Fibroblast of lung (primary cell): Measurements from ENCODE around the gene RUBCNL. TPM values are rescaled to one million over a fixed set of nuclear protein-coding genes. Genes with fewer than 3 reads are reported as not detected.

Source experiments
- DNase-seq, 2 donors: peaks; one replicate each; pipeline versions ENCODE4 v3.0.0 to v3.0.0-alpha.2; 2010; ENCODE audit warnings: low read depth in 2 of 2
- H2AFZ ChIP-seq: 2 replicates; pipeline ENCODE4 v1.5.1; 2012; ENCODE audit warnings: low read length, control low read depth, inconsistent platforms
- H3K27ac ChIP-seq: 2 replicates; pipeline ENCODE4 v1.5.1; 2011; ENCODE audit warnings: low read length, control low read depth; ENCODE audit not compliant: insufficient read depth
- H3K27me3 ChIP-seq: 2 replicates; pipeline ENCODE4 v1.5.1; 2011; ENCODE audit warnings: mild to moderate bottlenecking, low read length; ENCODE audit not compliant: control insufficient read depth, insufficient read depth
- H3K36me3 ChIP-seq: 2 replicates; pipeline ENCODE4 v1.5.1; 2011; ENCODE audit warnings: low read length; ENCODE audit not compliant: control insufficient read depth, insufficient read depth
- H3K4me1 ChIP-seq: 2 replicates; pipeline ENCODE4 v1.5.1; 2011; ENCODE audit warnings: low read length; ENCODE audit not compliant: control insufficient read depth, insufficient read depth; ENCODE audit errors: extremely low read depth
- H3K4me2 ChIP-seq: 2 replicates; pipeline ENCODE4 v1.5.1; 2011; ENCODE audit warnings: low read length, control low read depth; ENCODE audit not compliant: insufficient read depth; ENCODE audit errors: extremely low read depth
- H3K4me3 ChIP-seq, 4 experiments: fragments of 200-600 bp in 1 of 4; sonication (generic) in 1 of 4; replicated peaks in 1 of 4; 2 replicates each; pipeline ENCODE4 v1.5.1; 2011 to 2016; ENCODE audit warnings: low read length in 4 of 4, low read depth in 3 of 4, mild to moderate bottlenecking in 3 of 4, control low read depth in 2 of 4, inconsistent platforms in 1 of 4, mixed read lengths in 1 of 4; ENCODE audit not compliant: insufficient read depth in 1 of 4; ENCODE audit errors: control extremely low read depth in 1 of 4
- H3K79me2 ChIP-seq: 2 replicates; pipeline ENCODE4 v1.5.1; 2012; ENCODE audit warnings: mild to moderate bottlenecking, low read length, inconsistent platforms; ENCODE audit not compliant: control insufficient read depth, insufficient read depth
- H3K9ac ChIP-seq: 2 replicates; pipeline ENCODE4 v1.5.1; 2011; ENCODE audit warnings: mild to moderate bottlenecking, low read length, control low read depth; ENCODE audit not compliant: insufficient read depth
- H3K9me3 ChIP-seq: 2 replicates; pipeline ENCODE4 v1.5.1; 2012; ENCODE audit warnings: low read depth, low read length; ENCODE audit not compliant: control insufficient read depth, insufficient read depth
- H4K20me1 ChIP-seq: 2 replicates; pipeline ENCODE4 v1.5.1; 2011; ENCODE audit warnings: low read length; ENCODE audit not compliant: control insufficient read depth, insufficient read depth; ENCODE audit errors: extremely low read depth
- EZH2 ChIP-seq: IDR thresholded peaks from 2 replicates; pipeline ENCODE4 v1.5.1; 2012; ENCODE audit warnings: low read length, control low read depth, mild to moderate bottlenecking; ENCODE audit errors: missing control alignments
- polyA plus RNA-seq, 2 donors: library from polyadenylated mRNA; depleted of rRNA in 1 of 2; stranded (reverse) in 1 of 2; unstranded in 1 of 2; fragments of >200 nt; gene quantifications; 2 replicates each; pipeline ENCODE4 v1.2.1, GENCODE V29; 2011 to 2012; ENCODE audit warnings: missing spikeins in 1 of 2
- total RNA-seq: library from RNA; depleted of rRNA; stranded (reverse); fragments of >200 nt; gene quantifications from 2 replicates; pipeline ENCODE4 v1.2.1, GENCODE V29; 2014
- TF ChIP-seq, protein P1 (sequence below), 2 donors: IDR thresholded peaks in 1 of 2; conservative IDR thresholded peaks in 1 of 2; 1 replicate in 1 of 2; 2 replicates in 1 of 2; pipeline ENCODE4 v1.5.1; 2011 to 2012; ENCODE audit warnings: low read length in 2 of 2, control low read depth in 1 of 2, inconsistent platforms in 1 of 2, low read depth in 1 of 2, mild to moderate bottlenecking in 1 of 2

The RUBCNL gene
- total and polyA plus RNA-seq, 2 donors (not counting 1 experiment from before 2014, with no cell fraction given), result 0.70 to 3.6 TPM

- no peak for TF ChIP-seq EZH2
- TF ChIP-seq, protein P1, sequence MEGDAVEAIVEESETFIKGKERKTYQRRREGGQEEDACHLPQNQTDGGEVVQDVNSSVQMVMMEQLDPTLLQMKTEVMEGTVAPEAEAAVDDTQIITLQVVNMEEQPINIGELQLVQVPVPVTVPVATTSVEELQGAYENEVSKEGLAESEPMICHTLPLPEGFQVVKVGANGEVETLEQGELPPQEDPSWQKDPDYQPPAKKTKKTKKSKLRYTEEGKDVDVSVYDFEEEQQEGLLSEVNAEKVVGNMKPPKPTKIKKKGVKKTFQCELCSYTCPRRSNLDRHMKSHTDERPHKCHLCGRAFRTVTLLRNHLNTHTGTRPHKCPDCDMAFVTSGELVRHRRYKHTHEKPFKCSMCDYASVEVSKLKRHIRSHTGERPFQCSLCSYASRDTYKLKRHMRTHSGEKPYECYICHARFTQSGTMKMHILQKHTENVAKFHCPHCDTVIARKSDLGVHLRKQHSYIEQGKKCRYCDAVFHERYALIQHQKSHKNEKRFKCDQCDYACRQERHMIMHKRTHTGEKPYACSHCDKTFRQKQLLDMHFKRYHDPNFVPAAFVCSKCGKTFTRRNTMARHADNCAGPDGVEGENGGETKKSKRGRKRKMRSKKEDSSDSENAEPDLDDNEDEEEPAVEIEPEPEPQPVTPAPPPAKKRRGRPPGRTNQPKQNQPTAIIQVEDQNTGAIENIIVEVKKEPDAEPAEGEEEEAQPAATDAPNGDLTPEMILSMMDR (conservative IDR thresholded peaks at IDR 0.05 in 1 of 2, IDR thresholded peaks at IDR 0.05 in 1 of 2; ENCODE audit: low read depth in 1 of 2, low read length in 2 of 2), result no peak
- no peaks in the 10 kb centered on the region for H3K36me3 ChIP-seq
Measured at GRCh38 chr13:46314587-46314986, 72.5 kb downstream of the RUBCNL start.

GRCh38 chr13:46313432-46314257 lies 73.4 kb downstream of the RUBCNL start:
- H2AFZ ChIP-seq, result no peak overlapping the region

More at GRCh38 chr13:46314587-46314986, 72.5 kb downstream of the RUBCNL start:
- Histone ChIP-seq H3K79me2 (no peaks in the 10 kb centered on the region), H3K4me3 (no peak overlapping the region), H3K27me3 (no peaks in the 10 kb centered on the region), H3K9me3 (no peaks in the 10 kb centered on the region), H3K27ac (no peak overlapping the region), H4K20me1 (no peaks in the 10 kb centered on the region), H3K9ac (no peak overlapping the region), H3K4me2 (no peak overlapping the region), H2AFZ (no peak overlapping the region), H3K4me1 (no peaks in the 10 kb centered on the region)
- DNase-seq, result no peak

GRCh38 chr13:46313024-46313423 lies 74.0 kb downstream of the RUBCNL start:
- no peak overlapping the region for H3K9ac ChIP-seq
- no peaks in the 10 kb centered on the region for H3K27me3 ChIP-seq
- H3K4me3 ChIP-seq, result no peak overlapping the region
- no peaks in the 10 kb centered on the region for H3K4me1 ChIP-seq
- no peaks in the 10 kb centered on the region for H3K79me2 ChIP-seq
- H3K36me3 ChIP-seq, result no peaks in the 10 kb centered on the region
- TF ChIP-seq, protein P1 (conservative IDR thresholded peaks at IDR 0.05 in 1 of 2, IDR thresholded peaks at IDR 0.05 in 1 of 2; ENCODE audit: low read depth in 1 of 2, low read length in 2 of 2), result no peak
- no peak for TF ChIP-seq EZH2
- H3K4me2 ChIP-seq, result no peak overlapping the region
- no peaks in the 10 kb centered on the region for H3K9me3 ChIP-seq
- H2AFZ ChIP-seq, result no peak overlapping the region
- no peak overlapping the region for H3K27ac ChIP-seq
- DNase-seq, result no peak
- no peaks in the 10 kb centered on the region for H4K20me1 ChIP-seq

More at GRCh38 chr13:46313432-46314257, 73.4 kb downstream of the RUBCNL start:
- no peaks in the 10 kb centered on the region for H4K20me1 ChIP-seq
- TF ChIP-seq, protein P1 (conservative IDR thresholded peaks at IDR 0.05 in 1 of 2, IDR thresholded peaks at IDR 0.05 in 1 of 2; ENCODE audit: low read depth in 1 of 2, low read length in 2 of 2), result no peak
- no peak for TF ChIP-seq EZH2
- no peaks in the 10 kb centered on the region for H3K9me3 ChIP-seq
- H3K4me2 ChIP-seq, result no peak overlapping the region
- H3K9ac ChIP-seq, result no peak overlapping the region
- DNase-seq, result no peak
- H3K4me3 ChIP-seq, result no peak overlapping the region
- no peaks in the 10 kb centered on the region for H3K27me3 ChIP-seq
- H3K36me3 ChIP-seq, result no peaks in the 10 kb centered on the region
- H3K4me1 ChIP-seq, result no peaks in the 10 kb centered on the region
- no peaks in the 10 kb centered on the region for H3K79me2 ChIP-seq
- no peak overlapping the region for H3K27ac ChIP-seq
